AG20443 (cell line): ENCODE results near the gene PSEN1.
A peak's percentile ranks its signal among the peaks of the same experiment; 100 is the strongest.

Source experiments
- DNase-seq: peaks from one replicate; pipeline ENCODE4 v3.0.0; 2012; ENCODE audit warnings: low spot score, mixed read lengths

PSEN1 gene

DNA sequence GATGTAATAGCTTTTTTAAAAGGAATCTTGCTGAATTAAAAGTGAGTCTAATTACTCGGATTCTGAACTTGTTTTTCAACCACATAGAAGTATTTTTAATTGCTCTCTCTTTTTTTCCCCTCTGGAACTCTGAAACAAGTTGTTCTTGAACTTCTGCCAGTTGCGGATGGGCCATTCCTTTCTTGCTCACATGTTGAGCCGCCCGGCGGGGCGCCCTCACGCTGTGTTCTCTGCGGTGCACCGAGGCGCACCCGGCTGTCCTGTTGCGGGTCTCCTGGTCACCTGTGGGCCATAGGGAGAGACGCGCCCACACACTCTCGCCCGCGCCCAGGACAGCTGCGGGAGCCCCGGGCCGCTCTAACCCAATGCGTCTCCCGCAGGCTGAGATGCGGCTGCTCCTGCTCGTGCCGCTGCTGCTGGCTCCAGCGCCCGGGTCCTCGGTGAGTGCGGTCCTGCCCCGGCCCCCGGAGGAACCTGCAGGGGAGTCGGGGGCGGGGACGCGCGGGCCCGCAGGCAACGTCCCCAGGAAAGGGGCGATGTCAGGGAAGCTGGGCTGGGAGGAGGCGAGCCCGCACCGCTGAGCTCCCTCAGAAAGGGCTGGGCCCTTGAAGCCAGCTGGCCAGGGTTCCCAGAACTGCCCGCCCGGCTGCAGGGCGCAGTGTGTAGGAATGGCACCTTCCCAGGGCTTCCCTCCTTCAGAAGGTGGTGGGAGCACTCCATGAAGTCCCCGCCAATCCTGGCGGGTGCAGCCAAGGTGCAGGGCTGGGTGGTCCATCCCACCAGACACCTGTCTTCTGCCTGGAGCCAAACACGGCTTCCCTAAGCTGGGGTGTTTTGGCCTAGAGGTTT is 103.3 kb downstream of the PSEN1 start:
- peak; percentile 65 for DNase-seq

DNA sequence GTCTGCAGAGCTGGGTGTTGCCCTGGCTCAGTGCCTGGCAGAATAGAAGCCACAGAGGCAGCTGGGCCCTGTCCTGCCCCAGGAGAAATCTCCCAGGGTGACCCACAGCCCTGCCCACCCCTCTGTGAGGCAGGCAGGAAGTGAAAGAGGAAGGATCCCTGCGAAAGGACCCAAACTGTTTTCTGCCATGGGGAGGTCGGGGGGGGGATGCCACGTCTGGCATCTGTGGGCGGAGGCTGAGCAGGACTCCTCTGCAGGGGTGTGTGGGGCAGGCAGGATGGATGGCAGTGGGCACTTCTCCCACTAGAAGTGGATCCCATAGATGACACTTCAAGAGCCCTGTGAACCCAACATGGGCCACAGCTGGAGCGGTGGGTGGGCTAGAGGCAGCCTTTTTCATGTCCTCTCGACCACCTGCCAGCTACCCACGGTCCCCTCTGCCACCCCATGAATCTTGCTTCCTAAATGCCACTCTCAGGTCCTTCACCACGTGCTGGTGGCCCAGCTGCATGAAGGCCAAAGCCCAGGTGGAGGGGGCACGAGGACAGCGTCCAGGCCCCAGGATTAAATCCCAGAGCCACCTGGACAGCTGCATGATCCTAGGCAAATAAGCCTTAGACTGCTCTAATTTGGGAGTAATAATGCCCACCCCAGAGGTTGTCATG is 104.6 kb downstream of the PSEN1 start:
- DNase-seq, result no peak

DNA sequence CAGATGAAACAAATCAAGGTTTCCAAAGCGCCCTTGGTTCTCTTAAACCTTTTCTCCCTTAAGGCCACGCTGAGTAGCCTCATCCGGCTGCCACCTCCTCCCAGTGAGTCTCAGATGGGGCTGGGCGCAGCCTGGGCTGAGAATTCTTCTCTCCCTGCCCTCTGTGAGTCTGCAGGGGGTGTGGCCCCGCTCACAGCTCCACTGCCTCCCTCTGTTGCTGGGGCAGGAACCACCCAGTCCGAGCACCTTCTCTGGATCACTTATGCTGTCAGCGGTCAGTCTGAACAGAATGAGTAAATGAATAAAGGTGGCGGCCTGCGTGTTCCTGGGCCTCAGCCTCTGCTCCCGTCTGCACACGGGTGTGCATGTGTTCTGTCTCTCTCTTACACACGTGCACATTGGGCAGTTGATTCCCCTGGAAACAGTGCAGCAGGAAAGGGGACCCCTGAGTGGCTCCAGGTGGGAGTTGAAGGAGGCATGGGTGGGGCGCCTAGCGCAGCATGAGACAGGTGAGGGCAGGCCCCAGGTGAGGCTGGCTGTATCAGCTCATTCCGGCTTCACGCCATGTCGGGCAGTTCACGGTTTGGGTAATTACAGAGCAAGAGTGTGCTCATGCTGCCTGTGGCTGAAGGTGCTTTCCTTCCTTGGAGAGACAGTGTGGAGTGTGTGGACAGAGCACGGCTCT is 105.3 kb downstream of the PSEN1 start:
- DNase-seq, result no peak

DNA sequence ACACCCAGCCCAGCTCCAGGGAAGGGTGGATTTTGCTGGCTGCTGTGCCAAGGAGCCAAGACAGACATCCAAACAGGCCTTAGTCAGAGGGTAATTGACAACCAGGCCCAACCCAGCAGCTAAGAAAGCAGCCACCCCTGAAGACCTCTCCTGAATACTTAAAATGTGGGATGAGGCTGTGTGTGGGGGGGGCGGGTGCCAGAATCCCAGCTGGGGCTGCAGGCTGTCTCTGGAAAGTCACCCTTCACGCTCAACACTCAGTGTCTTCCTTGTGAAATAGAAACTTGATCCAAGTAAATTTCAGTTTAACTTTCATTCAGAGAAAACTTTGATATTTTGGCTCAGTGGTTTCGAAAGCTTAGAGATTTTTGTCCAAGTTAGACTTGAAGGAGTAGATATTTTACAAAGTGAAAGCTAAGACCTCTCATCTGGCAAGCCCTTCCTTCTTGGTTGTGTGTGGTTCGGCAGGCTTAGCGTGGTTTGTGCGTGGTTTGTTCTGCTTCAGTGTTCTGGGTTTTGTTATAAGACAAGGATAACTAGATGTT is 106.1 kb downstream of the PSEN1 start:
- DNase-seq, result no peak

DNA sequence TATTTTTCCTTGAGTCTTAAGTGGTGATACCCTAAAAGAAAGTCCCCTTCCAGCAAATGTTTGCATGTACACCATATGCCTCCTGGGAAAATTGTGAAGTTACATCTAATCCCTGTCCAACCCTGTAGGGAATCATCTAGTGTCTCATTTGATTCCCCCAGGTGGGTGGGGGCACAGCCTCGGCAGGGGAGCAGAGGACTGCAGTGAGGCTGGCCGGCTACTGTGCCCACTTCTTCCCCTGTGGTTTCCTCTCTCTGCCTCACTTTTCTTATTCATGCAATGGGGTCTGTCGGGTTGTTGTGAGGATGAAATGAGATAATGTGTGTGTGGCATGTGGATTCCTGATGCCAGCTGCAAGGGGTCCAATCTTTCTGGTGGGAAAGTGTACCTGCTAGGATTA is 107.0 kb downstream of the PSEN1 start:
- DNase-seq, result no peak

DNA sequence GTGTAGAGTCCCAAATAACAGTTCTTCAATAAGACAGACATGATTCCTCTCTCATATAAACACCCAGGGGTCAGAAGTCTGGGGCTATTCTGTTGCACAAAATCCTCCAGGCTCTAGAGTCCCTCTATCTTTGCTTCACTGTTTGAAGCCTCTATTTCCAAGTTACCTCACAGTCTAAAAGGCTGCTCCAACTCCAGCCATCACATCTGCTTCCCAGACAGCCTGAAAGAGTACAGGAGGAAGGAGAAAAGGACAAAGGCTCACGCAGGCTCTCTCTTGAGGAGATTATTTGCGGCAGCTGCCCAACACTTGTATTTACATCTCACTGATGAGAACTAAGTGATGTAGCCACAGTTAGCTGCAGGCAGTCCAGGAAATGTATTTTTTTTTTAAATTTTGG is 107.4 kb downstream of the PSEN1 start:
- no peak for DNase-seq

DNA sequence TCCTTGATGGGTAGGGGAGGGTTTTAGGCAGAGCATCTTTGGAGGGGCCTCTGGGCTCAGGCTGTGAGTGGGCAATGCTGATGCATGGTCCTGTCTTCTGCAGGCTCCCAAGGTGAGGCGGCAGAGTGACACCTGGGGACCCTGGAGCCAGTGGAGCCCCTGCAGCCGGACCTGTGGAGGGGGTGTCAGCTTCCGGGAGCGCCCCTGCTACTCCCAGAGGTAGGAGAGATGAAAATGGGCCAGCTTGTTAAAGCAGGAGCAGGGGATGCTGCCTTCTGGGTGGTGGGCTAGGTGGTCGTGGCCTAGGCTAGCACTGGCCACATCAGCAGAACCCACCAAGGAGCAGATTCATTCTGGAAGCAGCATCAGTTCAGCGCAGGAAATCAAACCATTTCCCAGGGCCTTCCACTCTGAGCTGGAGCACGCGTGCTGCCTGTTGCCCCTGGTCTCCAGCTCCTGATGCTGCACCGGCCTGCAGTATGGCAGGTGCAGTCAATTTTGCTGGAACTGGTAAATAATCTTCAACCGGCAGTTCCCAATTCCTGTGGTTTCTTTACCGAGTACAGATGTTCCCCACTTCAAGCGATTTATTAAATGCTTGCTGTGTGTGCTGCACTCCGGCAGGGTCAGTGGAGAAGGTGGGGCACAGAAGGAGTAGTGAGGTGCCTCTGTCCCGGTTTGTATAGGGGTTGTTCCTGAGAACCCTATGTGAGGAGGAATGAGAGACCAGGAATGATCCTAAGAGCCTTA is 108.4 kb downstream of the PSEN1 start:
- no peak for DNase-seq

DNA sequence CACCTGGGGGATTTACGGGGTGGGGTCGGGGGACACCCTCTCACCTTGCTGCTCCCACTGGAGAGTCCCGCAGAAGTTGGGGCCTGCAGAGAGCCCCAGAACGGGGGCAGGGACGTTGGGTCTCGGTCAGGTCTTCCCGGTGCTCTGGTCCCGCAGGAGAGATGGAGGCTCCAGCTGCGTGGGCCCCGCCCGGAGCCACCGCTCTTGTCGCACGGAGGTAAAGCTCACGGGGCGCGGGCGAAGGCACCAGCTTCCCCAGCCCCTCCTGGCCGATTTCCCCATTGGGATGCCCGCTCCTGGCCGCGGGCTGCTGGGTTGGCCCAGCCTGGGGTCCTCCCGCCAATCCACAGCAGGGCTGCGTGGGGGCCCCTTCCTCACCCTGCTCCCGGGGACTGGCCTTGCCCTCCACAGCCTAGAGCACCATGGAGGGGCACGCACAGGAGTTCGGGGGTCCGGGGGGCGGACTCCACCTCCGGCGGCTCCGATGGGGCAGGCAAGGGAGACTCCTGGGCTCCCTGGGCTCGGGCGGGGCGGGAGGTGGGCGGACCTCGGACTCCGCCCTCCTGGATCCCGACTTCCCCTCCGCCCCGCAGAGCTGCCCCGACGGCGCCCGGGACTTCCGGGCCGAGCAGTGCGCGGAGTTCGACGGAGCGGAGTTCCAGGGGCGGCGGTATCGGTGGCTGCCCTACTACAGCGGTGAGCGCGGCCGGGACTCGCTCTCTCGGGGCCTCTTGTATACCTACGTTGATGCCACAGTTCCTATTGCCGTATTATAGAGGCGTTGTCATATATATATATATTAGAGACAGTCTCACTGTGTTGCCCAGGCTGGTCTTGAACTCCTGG is 109.4 kb downstream of the PSEN1 start:
- DNase-seq, result peak; percentile 87

DNA sequence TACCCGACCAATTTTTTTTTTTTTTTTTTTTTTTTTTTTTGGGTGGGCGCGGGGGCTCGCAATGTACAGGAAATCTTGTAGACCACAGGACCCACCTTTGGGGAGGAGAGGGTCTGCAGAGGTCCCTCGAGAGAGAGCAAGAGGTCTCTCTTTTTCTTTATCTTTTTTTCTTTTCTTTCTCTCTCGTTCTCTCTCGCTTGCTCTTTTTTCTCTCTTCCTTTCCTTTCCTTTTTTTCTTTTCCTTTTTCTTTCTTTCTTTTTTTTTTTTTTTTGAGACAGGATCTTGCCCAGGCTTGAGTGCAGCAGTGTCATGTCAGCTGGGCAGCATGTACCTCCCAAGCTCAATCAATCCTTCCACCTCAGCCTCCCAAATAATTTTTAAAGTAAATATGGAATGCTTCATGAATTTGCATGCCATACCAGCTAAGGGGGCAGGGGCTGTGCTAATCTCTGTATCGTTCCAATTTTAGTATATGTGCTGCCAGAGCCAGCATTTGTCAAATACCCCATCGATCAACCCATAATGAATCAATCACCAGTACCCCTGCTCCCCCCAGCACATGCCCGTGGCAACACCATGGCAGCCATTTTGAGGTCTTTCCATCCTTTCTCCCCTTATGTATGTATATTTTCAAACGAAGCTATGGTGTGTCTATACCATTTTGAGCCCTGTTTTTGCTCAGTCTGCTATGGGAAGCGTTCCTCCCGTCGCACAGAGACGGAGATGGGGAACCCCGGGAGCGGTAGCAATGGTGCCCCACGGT is 110.3 kb downstream of the PSEN1 start:
- no peak for DNase-seq

DNA sequence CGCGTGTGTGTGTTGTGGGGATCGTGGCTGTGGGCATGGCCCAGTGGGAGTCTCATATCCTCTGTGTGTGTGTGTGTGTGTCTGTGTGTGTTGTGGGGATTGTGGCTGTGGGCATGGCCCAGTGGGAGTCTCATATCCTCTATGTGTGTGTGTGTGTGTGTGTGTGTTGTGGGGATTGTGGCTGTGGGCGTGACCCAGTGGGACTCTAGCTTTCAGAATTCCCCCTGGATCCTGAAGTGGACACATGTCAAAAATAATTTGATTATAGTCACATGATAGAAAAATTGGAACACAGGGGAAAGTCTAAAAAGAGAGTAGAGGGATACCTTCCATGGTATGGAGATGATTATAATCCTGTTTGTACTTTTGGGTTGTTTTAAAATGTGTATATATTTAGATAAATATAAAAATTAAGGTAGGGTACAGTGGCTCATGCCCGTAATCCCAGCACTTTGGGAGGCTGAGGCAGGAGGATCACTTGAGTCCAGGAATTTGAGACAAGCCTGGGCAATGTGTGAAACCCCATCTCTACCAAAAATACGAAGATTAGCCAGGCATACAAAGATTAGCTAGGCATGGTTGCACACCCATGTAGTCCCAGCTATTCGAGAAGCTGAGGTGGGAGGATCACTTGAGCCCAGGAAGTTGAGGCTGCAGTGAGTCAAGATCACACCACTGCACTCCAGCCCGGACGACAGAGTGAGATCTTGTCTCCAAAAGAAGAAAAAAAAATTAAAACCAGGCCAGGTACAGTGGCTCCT is 112.0 kb downstream of the PSEN1 start:
- DNase-seq, result no peak

DNA sequence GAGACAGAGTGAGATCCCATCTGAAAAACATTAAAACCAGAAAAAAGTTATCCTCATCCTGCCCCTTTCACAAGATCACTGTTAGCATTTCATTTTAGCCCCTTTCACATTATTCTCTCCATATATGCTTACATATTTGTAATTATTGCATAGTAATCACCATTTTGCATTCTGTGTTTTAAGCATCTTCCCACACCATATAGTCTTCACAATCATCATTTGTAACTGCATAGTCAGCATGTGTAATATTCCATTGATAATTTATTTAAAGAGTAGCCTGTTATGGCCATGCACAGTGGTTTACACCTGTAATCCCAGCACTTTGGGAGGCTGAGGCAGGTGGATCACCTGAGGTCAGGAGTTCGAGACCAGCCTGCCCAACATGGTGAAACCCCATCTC is 112.8 kb downstream of the PSEN1 start:
- no peak for DNase-seq

DNA sequence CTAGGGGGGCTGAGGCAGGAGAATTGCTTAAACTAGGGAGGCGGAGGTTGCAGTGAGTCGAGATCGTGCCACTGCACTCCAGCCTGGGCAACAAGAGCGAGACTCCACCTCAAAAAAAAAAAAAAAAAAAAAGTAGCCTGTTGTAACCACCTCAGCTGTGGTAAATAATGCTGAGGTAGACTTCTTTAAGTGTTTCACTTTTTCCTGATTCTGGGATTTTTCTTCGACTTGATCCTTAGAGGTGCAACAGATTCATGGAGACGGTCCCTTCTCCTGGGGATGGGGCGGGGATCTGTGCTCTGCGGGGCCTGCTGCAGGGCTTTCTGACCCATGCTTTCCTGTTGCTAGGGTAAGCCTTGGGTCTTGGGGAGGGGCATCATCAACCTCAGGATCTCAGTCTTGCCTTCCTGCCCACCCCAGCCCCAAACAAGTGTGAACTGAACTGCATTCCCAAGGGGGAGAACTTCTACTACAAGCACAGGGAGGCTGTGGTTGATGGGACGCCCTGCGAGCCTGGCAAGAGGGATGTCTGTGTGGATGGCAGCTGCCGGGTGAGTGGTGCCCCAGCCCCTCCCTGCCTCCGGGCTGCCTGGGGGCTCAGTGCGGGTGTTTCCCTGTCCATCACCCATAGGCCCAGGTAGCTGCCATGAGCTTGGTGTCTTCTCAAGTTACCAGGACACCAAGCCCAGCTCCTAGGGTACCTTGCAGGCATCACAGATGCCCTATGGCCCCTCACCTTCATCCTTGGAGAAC is 113.4 kb downstream of the PSEN1 start:
- DNase-seq, result no peak

DNA sequence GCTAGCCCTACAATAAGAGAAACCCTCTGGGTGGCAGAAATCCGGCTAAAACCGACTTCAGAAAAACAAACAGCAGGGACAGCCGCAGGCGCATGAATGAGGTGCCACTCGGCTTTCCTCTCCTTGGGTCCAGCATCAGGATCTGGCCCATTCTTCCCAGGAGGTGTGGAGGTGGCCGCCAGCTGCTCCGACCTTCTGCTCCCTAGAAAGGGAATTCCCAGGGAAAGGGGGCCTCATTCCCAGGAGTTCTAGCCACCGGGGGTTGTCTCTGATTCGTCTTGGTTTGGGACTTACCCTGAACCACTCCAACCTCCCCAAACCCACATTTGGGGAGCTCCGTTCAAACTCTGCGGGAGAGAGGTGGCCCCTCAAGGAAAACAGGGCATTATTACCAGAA is 114.0 kb downstream of the PSEN1 start:
- no peak for DNase-seq

DNA sequence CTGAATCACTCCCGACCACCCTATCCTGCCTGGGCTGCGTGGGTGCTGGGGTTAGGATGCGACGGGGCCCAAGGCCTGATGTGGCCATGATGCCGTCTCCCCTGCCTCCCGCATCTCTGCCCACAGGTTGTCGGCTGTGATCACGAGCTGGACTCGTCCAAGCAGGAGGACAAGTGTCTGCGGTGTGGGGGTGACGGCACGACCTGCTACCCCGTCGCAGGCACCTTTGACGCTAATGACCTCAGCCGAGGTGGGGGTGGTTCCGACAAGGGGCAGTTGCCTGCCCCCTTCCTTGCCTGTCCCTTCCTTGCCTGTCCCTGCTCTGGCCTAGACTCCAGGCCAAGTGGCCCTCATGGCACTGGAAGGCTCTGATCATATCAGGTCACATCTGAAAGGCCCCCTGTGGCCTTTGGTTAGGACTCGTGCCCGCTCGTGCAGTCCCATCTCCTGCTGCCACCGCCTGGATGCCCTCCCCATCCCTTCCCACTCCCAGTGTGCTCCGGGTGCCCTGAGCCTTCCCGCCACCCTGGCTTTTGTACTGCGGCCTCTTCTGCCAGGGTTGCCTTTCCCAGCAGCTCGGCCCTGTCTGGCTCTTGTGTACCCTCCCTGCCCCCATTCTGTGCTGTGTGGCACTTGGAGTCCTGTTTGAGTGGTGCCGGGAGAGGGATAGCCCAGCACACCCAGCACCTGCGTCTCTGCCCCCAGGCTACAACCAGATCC is 114.6 kb downstream of the PSEN1 start:
- no peak for DNase-seq

DNA sequence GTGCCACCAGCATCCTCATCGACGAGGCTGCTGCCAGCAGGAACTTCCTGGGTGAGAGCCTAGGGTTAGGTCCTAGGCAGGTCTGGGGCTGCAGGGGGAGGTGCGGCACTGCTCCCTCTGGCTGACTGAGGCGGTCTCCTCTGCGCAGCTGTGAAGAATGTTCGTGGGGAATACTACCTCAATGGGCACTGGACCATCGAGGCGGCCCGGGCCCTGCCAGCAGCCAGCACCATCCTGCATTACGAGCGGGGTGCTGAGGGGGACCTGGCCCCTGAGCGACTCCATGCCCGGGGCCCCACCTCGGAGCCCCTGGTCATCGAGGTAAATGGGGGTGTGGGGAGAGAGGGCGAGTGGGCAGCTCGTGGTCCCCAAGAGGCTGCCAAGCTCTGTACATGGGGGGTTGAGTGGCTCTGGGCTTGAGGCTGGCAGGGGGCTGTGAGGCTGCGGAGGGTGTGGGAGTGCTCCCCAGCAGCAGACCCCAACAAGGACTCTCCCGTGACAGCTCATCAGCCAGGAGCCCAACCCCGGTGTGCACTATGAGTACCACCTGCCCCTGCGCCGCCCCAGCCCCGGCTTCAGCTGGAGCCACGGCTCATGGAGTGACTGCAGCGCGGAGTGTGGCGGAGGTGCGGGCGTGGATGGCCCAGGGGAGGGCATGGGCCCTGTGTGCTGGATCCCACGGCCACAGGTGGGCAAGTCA is 115.4 kb downstream of the PSEN1 start:
- no peak for DNase-seq

DNA sequence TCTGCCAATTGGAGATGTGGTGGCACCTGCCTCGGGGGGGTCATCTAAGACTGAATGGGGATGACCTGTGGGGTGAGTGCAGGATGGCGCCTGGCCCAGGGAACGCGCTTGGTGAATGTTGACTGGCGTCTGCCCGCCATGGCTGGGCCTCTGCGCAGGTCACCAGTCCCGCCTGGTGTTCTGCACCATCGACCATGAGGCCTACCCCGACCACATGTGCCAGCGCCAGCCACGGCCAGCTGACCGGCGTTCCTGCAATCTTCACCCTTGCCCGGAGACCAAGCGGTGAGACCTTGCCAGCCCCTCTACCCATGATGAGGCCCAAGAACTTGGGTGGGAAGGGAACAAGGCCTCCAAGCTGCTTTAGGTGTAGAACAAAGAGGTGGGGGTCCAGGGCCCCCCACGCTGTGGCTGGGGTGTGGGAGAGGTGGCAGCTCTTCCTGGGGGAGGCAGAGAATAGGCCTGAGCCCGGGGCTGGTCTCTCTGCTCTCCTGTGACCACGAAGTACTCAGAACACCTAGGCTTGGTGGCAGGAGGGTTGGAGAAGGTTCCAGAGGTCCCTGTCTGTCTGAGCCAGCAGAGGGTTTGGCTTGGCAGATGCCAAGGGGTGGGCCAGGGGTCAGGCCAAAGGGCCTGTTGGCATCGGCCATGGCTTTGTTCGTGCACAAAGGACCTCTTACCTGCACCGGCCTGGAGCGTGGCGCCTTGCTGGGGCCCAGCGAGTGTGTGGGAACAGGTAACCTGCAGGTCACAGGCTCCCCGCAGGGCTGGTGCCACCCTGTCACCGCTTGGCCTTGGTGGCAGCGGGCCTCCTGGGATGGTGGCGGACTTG is 116.4 kb downstream of the PSEN1 start:
- DNase-seq, result no peak

DNA sequence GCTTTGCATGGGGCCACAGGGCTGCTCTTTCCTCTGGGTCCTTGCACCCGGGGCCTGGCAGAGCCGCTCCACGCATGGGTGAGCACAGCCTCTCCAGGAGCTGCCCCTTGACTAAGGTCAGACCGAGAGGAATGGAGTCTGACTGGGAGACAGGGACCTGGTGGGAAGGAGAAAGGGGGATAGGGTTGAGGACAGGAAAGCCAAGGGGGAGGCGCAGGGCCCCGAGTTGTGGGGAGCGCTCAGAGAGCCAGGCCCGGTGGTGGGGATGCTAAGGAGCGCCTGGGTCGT is 117.0 kb downstream of the PSEN1 start:
- DNase-seq, result no peak
